GM13976 (cell line): ENCODE measurements around the gene CRHR1.

Experiments
- DNase-seq: peaks from one replicate; pipeline ENCODE4 v3.0.0; 2012; ENCODE audit warnings: low spot score
- in situ Hi-C: fragments of 300-500 bp; cut with MboI; formaldehyde crosslinking; loops from one replicate; pipeline ENCODE4 v1.12.0; 2022; ENCODE audit warnings: low sequenced_read_pairs, mixed read lengths, inconsistent platforms; ENCODE audit not compliant: unreplicated experiment
- TF ChIP-seq, protein P1 (sequence below): IDR thresholded peaks from 2 replicates; pipeline ENCODE4 v1.5.1; 2012; ENCODE audit warnings: borderline replicate concordance, mild to moderate bottlenecking; ENCODE audit not compliant: insufficient read depth; ENCODE audit errors: extremely low read depth, missing control alignments, control extremely low read depth

The CRHR1 gene

DNA sequence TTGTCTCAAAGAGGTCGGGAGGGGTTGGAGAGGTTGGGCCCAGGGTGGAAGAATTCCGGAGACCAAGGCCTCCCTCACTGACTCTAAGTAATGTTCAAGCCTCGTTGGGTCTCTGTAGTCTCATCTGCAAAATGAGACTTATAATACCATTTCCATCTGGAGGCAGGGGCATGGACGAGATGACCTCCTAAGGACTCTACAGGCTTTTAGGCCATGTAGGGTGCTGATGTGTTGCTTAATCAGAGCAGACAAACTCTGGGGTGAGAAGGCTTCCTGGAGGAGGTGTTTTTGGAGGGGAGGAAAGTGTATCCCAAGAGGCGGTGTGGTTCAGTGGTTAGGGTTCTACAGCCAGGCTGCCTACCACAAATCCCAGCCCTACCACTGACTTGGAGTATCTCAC lies 63.6 kb downstream of the CRHR1 start:
- no peak for DNase-seq
- TF ChIP-seq, protein P1, sequence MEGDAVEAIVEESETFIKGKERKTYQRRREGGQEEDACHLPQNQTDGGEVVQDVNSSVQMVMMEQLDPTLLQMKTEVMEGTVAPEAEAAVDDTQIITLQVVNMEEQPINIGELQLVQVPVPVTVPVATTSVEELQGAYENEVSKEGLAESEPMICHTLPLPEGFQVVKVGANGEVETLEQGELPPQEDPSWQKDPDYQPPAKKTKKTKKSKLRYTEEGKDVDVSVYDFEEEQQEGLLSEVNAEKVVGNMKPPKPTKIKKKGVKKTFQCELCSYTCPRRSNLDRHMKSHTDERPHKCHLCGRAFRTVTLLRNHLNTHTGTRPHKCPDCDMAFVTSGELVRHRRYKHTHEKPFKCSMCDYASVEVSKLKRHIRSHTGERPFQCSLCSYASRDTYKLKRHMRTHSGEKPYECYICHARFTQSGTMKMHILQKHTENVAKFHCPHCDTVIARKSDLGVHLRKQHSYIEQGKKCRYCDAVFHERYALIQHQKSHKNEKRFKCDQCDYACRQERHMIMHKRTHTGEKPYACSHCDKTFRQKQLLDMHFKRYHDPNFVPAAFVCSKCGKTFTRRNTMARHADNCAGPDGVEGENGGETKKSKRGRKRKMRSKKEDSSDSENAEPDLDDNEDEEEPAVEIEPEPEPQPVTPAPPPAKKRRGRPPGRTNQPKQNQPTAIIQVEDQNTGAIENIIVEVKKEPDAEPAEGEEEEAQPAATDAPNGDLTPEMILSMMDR, result no peak
- in situ Hi-C loops, result loop anchor here (25.0 kb wide), 2 partner anchors 435 to 635 kb away; partner anchors contain the start of gene FMNL1

DNA sequence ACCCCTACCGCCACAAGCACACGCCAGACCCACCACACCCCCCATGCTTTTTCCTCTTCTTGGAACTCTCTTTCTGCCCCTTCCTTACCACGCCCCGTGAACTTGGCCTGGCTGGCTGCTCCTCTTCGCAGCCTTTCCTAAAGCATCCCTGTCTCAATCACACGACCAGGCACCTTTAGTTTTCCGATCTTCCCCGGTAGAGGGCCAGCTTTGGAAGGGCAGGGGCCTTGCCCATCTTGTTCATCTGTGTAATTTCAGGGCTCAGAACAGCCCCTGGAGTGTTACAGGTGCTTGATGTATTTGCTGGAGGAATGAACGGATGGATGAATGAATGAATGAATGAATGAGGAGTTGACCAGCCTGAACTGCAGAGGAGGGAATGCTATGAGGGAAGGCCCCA lies 64.3 kb downstream of the CRHR1 start:
- in situ Hi-C loops, result loop anchor here (25.0 kb wide), 2 partner anchors 436 to 636 kb away; partner anchors contain the start of gene FMNL1
- DNase-seq, result no peak
- TF ChIP-seq, protein P1, result no peak

DNA sequence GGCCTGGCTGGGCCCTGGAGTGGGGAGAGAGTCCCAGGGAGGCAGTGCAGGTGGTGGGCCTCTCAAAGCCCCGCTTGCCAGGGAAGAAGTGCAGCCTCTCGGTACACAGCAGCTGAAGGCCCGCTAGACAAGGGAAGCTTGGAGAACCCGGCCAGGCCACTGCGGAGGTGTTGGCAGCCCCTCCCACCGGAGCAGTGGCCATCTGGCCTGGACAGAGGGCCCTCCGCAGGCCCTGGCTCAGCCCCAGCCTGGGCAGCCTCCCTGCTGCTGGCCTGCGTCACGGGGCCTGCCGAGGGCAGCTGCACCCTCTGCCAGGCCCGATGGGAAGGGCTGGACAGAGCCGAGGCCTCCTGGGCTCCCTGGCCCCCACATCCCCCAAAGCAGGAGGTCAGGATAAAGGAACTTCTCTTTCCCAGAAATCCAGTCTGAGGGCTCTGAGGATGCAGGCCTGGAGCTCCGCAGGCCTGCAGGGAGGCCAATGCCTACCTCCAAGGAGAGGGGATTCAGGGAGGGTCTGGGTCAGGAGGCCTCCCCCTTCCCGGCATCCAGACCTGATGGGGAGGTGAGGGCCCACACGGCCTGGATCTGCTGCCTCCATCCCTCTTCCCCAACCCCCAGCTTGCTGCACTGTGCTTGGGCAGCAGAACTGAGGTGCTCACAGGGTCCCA lies 64.9 kb downstream of the CRHR1 start:
- in situ Hi-C loops, result loop anchor here (25.0 kb wide), 2 partner anchors 437 to 637 kb away; partner anchors contain the start of gene FMNL1
- no peak for DNase-seq
- TF ChIP-seq, protein P1, result no peak

DNA sequence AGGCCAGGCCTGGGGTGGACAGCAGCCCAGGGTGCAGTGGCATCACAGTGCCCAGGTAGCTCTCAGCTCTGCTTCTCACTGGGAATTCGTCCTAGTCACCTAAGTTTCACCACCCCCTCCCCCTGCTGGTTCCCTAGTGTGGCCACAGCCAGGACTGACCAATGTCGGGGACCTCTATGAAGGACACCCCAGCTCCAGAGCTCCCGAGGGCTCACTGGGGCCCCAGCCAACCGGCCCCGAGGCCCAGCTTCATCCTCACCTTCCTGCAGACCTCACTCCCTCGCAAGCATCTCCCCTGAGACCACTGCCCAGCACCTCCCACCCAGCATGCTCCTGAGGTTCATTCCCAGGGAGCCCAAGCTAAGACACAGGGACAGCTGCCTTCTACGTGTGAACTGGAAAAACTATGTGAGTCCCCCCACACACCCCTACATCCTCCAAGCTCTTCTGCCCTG lies 65.4 kb downstream of the CRHR1 start:
- in situ Hi-C loops, result loop anchor here (25.0 kb wide), 2 partner anchors 437 to 637 kb away; partner anchors contain the start of gene FMNL1
- DNase-seq, result no peak
- TF ChIP-seq, protein P1, result no peak

DNA sequence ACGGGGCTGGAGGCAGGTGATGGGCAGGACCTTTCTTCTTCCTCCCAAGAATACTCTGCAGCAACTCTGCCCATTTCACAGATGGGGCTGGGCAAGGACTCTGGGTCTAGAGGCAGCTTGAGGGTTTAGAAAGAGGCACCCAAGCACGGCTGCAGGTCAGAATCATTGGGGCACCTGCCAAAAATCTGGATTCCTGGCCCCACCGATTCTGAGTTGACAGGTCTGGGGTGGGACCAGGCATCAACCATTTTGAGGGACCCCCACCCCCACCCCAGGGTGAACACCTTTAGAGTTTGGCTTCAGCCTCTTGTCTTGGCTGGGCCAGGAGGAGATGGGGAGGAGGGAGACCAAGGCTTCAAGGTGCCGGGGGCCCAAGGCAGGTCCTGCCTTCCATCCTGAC lies 65.9 kb downstream of the CRHR1 start:
- in situ Hi-C loops, result no loop called here
- TF ChIP-seq, protein P1, result no peak

DNA sequence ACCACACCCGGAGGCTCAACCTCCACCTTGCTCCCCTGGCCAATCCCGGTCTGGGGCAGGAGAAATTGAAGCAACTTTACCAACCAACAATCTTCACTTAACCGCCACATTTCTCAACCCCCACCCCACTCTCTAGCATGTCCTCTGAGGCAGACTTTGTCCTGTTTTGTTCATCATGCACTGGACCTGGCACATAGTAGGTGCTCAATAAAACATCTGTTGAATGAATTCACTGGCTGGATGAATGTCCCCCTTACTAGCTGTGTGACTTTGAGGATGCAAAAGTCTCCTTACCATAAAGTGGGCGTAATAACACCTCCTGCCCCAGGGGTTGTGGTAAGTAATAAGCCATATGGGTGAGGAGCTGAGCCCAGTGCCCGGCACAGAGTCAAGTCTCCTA lies 66.3 kb downstream of the CRHR1 start:
- DNase-seq, result no peak
- TF ChIP-seq, protein P1, result no peak
- in situ Hi-C loops, result no loop called here

More for the DNA sequence above, 65.9 kb downstream of the CRHR1 start:
- no peak for DNase-seq
